GM20431 (cell line): Measurements from ENCODE around the gene EML6.

Source experiments
- in situ Hi-C: fragments of 300-500 bp; cut with MseI, MboI; formaldehyde crosslinking; loops from one replicate; pipeline ENCODE4 v1.15.0; 2020; ENCODE audit warnings: low sequenced_read_pairs; ENCODE audit not compliant: unreplicated experiment

EML6 gene

GRCh38 chr2:54927751-54928615, 204.5 kb downstream of the EML6 start:
- in situ Hi-C loops: no loop called here

GRCh38 chr2:54928719-54929118, 205.3 kb downstream of the EML6 start:
- in situ Hi-C loops: no loop called here

- in situ Hi-C loops: no loop called here
Observed at GRCh38 chr2:54931473-54931872, 208.0 kb downstream of the EML6 start.

- in situ Hi-C loops: no loop called here
Observed at GRCh38 chr2:54935389-54935788, 211.9 kb downstream of the EML6 start.

- in situ Hi-C loops: no loop called here
Observed at GRCh38 chr2:54936766-54937165, 213.3 kb downstream of the EML6 start.

GRCh38 chr2:54939446-54940118, 216.1 kb downstream of the EML6 start:
- in situ Hi-C loops: no loop called here

- in situ Hi-C loops: no loop called here
Observed at GRCh38 chr2:54940723-54941122, 217.3 kb downstream of the EML6 start.

- in situ Hi-C loops: no loop called here
Observed at GRCh38 chr2:54941248-54941984, 218.0 kb downstream of the EML6 start.

GRCh38 chr2:54942373-54942772, 218.9 kb downstream of the EML6 start:
- in situ Hi-C loops: no loop called here

GRCh38 chr2:54944724-54945326, 221.4 kb downstream of the EML6 start:
- in situ Hi-C loops: no loop called here

- in situ Hi-C loops: no loop called here
Observed at GRCh38 chr2:54945391-54946219, 222.1 kb downstream of the EML6 start.

GRCh38 chr2:54946220-54946805, 222.9 kb downstream of the EML6 start:
- in situ Hi-C loops: no loop called here

GRCh38 chr2:54947136-54947535, 223.7 kb downstream of the EML6 start:
- in situ Hi-C loops: no loop called here

- in situ Hi-C loops: no loop called here
Observed at GRCh38 chr2:54947646-54948045, 224.2 kb downstream of the EML6 start.

GRCh38 chr2:54948120-54948519, 224.7 kb downstream of the EML6 start:
- in situ Hi-C loops: no loop called here

GRCh38 chr2:54949431-54949830, 226.0 kb downstream of the EML6 start:
- in situ Hi-C loops: no loop called here

GRCh38 chr2:54950811-54951210, 227.3 kb downstream of the EML6 start:
- in situ Hi-C loops: no loop called here

- in situ Hi-C loops: no loop called here
Observed at GRCh38 chr2:54952425-54952824, 229.0 kb downstream of the EML6 start.

GRCh38 chr2:54952978-54953456, 229.6 kb downstream of the EML6 start:
- in situ Hi-C loops: no loop called here
